ENCODE measurements around the gene MAB21L2. TPM values are rescaled to one million over a fixed set of nuclear protein-coding genes. Genes with fewer than 3 reads are reported as not detected.

The MAB21L2 gene
- total and polyA plus RNA-seq, 2 of the 8 experiments (the other 6 are each of a cell fraction or from before 2014, with no cell fraction given), result 0.03 TPM; not detected in 1

GRCh38 chr4:150572704-150573504 is 9.0 kb upstream of the MAB21L2 start:
- CTCF ChIA-PET (ENCODE audit: partially characterized antibody), result no interaction called here
- Histone ChIP-seq H2BK15ac (ENCODE audit: low read length) (no peak overlapping the region), H3K18ac (ENCODE audit: extremely low read depth, low read length) (no peak overlapping the region), H3K56ac (replicated peaks; ENCODE audit: insufficient read length, low read depth, low read length) (no peak overlapping the region), H4K91ac (replicated peaks; ENCODE audit: insufficient read length, low read length) (no peak overlapping the region), H3K4ac (replicated peaks; ENCODE audit: insufficient read length, low read depth, low read length) (no peak overlapping the region), H3K23me2 (ENCODE audit: low read depth, low read length) (no peaks in the 10 kb centered on the region), H3K4me2 (ENCODE audit: insufficient read depth in 1 of 2, low read depth in 2 of 2, low read length in 2 of 2) (no peak overlapping the region), H3K14ac (ENCODE audit: insufficient read length) (no peak overlapping the region), H3K36me3 (ENCODE audit: control insufficient read depth in 2 of 4, insufficient read depth in 4 of 4, low read length in 3 of 4) (no peaks in the 10 kb centered on the region), H2AFZ (ENCODE audit: low read length) (no peak overlapping the region), H2BK5ac (ENCODE audit: low read depth, low read length) (no peak overlapping the region), H3K79me1 (ENCODE audit: low read depth, low read length) (no peaks in the 10 kb centered on the region), H4K5ac (ENCODE audit: insufficient read length, low read depth, low read length) (no peak overlapping the region), H3K4me3 (ENCODE audit: extremely low read depth in 1 of 4, insufficient read depth in 2 of 4, low read depth in 3 of 4, low read length in 4 of 4) (no peak overlapping the region), H3K27me3 (replicated peaks in 1 of 4; ENCODE audit: control insufficient read depth in 3 of 4, extremely low read depth in 1 of 4, insufficient read depth in 3 of 4, low read length in 3 of 4) (no peaks in the 10 kb centered on the region), H2BK12ac (ENCODE audit: low read depth, low read length) (no peak overlapping the region), H3K27ac (ENCODE audit: low read depth, low read length) (no peak overlapping the region), H3K9me3 (ENCODE audit: insufficient read depth in 2 of 2, low read depth in 1 of 2, low read length in 1 of 2) (no peaks in the 10 kb centered on the region), H4K8ac (ENCODE audit: extremely low read depth, insufficient read depth, low read length) (no peak overlapping the region), H3K79me2 (ENCODE audit: control insufficient read depth in 1 of 2, insufficient read depth in 2 of 2, low read length in 2 of 2) (no peaks in the 10 kb centered on the region), H3K4me1 (replicated peaks in 1 of 4; ENCODE audit: control insufficient read depth in 3 of 4, insufficient read depth in 4 of 4, low read length in 3 of 4) (no peaks in the 10 kb centered on the region), H3K9ac (replicated peaks in 1 of 4; ENCODE audit: extremely low read depth in 1 of 4, low read depth in 3 of 4, low read length in 3 of 4) (no peak overlapping the region; a peak in 1 of 7 replicates), H2BK120ac (replicated peaks; ENCODE audit: low read depth, low read length) (no peak overlapping the region), H2BK20ac (ENCODE audit: low read length) (no peak overlapping the region), H3K23ac (ENCODE audit: insufficient read length) (no peak overlapping the region), H2AK5ac (ENCODE audit: low read depth, low read length) (no peak overlapping the region), H4K20me1 (replicated peaks in 1 of 2; ENCODE audit: control insufficient read depth in 1 of 2, insufficient read depth in 2 of 2, low read length in 2 of 2) (peaks cover 0 to 2% of the 10 kb centered on the region in 2 experiments)
- POLR2A ChIA-PET (ENCODE audit: partially characterized antibody), result no interaction called here
- WGBS, 2 experiments (ENCODE audit: extremely low coverage in 1 of 2, insufficient coverage in 1 of 2, insufficient read length in 1 of 2, insufficient replicate concordance in 2 of 2, low coverage in 1 of 2, low lambda C conversion rate in 2 of 2, missing lambda C conversion rate in 1 of 2), result 82% methylated on average over 5 of the region's 5 CpGs; no CpG with 5 or more reads in 1 of the 2 experiments
- TF ChIP-seq YY1 (IDR thresholded peaks at IDR 0.05; ENCODE audit: low read depth, low read length) (no peak), CTBP2 (IDR thresholded peaks at IDR 0.05; ENCODE audit: borderline replicate concordance, insufficient read depth, insufficient read length, low read length) (no peak), SP2 (IDR thresholded peaks at IDR 0.05; ENCODE audit: low read length) (no peak), TAF1 (IDR thresholded peaks at IDR 0.05; ENCODE audit: low read depth, low read length) (no peak), ASH2L (IDR thresholded peaks at IDR 0.05; ENCODE audit: low read length) (no peak)
- FAIRE-seq, result no peak
- no peak for DNase-seq (ENCODE audit: low read depth in 1 of 2, low spot score in 2 of 2)
